Measurements from ENCODE around the gene SELENOO.

DNA sequence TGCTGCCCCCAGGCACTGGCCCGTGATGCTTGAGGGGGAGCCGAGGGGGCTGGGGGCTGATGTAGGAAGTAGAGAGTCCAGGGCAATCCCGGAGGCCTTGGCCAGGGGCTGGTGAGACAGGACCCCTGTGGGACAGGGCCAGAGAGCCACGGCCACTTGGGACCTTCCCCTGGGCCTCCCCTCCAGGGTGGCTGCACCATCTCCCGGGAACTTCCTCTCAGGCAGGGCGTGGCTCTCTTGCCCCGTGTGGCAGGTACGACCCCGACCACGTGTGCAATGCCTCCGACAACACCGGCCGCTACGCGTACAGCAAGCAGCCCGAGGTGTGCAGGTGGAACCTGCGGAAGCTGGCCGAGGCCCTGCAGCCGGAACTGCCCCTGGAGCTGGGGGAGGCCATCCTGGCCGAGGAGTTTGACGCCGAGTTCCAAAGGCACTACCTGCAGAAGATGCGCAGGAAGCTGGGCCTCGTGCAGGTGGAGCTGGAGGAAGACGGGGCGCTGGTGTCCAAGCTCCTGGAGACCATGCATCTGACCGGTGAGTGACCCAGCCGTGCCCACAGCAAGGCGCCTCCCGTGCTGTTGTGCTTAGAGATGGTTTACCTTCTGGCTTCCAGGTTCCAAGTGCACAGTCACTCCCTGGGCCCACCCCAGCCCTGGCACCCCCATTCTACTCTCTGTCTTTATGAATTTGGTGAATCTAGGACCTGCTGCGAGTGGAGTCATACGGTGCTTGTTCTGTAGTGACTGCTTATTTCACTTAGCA lies 9.7 kb downstream of the SELENOO start:
- TF ChIP-seq, protein P1, sequence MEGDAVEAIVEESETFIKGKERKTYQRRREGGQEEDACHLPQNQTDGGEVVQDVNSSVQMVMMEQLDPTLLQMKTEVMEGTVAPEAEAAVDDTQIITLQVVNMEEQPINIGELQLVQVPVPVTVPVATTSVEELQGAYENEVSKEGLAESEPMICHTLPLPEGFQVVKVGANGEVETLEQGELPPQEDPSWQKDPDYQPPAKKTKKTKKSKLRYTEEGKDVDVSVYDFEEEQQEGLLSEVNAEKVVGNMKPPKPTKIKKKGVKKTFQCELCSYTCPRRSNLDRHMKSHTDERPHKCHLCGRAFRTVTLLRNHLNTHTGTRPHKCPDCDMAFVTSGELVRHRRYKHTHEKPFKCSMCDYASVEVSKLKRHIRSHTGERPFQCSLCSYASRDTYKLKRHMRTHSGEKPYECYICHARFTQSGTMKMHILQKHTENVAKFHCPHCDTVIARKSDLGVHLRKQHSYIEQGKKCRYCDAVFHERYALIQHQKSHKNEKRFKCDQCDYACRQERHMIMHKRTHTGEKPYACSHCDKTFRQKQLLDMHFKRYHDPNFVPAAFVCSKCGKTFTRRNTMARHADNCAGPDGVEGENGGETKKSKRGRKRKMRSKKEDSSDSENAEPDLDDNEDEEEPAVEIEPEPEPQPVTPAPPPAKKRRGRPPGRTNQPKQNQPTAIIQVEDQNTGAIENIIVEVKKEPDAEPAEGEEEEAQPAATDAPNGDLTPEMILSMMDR (conservative IDR thresholded peaks at IDR 0.05; ENCODE audit: low read depth, low read length): no peak
- no peak for TF ChIP-seq EZH2 (IDR thresholded peaks at IDR 0.05; ENCODE audit: low read length, unreplicated experiment)

Data from PC-3 (cell line).